Measurements from ENCODE around the gene ZNF217. TPM values are rescaled to one million over a fixed set of nuclear protein-coding genes. Genes with fewer than 3 reads are reported as not detected.

Gene ZNF217
- total and polyA plus RNA-seq, 10 of the 15 experiments (the other 5 are each of a cell fraction or from before 2014, with no cell fraction given), result 8.5 to 76.6 (median 40.6) TPM

DNA sequence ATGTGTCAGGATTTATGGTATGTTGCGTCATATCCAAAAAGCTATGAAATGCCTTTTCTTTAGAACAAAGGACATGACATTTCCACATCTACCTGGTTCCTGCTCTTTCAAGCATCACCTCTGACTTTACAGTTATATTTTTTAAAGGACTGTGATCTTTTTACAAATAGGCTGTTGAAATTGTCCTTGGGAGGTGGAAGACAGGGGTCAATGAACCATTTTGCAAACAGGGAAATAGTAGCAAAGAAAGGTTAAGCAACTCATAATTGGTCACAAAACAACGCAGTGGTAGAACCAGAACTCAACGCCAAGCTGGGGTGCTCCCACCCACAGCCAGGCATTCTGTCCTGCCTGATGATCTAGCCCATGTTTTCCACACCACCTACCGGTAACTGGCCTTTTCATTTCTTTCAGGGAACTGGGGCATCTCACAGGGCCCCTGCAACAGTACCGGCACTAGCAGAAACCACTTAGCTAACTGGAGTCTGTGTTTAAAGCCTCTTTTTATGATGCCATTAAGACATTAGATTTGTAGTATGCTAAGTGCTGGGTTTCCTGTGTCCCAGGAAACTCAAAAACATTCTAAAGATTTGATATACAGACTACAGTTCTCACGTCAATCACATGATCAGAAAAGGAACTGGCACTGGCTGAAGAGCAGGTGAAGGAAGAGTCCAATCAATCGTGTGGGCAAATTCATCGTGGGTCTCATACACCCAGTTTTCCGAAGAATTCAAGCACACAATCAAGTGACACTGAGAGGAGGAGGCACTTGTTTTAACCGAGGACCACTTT lies 13.9 kb downstream of the ZNF217 start (continued):
- no peak for TF ChIP-seq SRF (IDR thresholded peaks at IDR 0.05; ENCODE audit: low read depth in 2 of 2, low read length in 2 of 2)

DNA sequence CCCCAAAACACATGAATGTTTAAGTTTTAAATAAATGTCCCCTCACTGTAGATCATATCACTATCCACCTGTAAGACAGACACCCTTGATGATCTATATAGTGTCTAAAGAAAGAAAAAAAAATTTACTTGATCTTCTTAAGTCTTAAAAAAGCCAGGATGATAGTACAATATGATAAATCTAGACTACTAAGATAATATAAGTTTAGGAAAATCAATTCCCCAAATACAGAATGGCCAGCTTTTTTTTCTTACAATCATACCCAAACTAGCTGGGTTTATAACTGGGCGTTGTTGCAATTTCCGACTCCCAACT lies 14.4 kb downstream of the ZNF217 start:
- ChIA-PET RAD21 (ENCODE audit: unreplicated experiment) (interaction anchor here (0.7 to 2.2 kb wide), 25 partner anchors 10 to 484 kb away, joined by 3 to 26 read pairs (median 4); no protein-coding TSS in a partner anchor), POLR2A (interaction anchor here (1.1 to 1.5 kb wide), 5 partner anchors 12 to 338 kb away, joined by 3 to 6 read pairs (median 5); no protein-coding TSS in a partner anchor), CTCF (interaction anchor here (0.6 to 3.4 kb wide), 14 partner anchors 43 to 485 kb away, joined by 3 to 38 read pairs (median 3); no protein-coding TSS in a partner anchor), SMC1A (ENCODE audit: uncharacterized antibody, unreplicated experiment) (interaction anchor here (0.8 to 5.0 kb wide), 33 partner anchors 15 to 483 kb away, joined by 3 to 33 read pairs (median 5); no protein-coding TSS in a partner anchor)
- Histone ChIP-seq H4K20me1 (ENCODE audit: control insufficient read depth, insufficient read depth) (peaks cover 14% of the 10 kb centered on the region), H3K9ac (ENCODE audit: control insufficient read depth, insufficient read depth, low read length) (peak overlapping the region; percentile 75), H3K36me3 (ENCODE audit: control insufficient read depth in 2 of 2, insufficient read depth in 2 of 2, low read length in 1 of 2) (peaks cover 36 to 44% of the 10 kb centered on the region in 2 experiments), H3K79me2 (ENCODE audit: control insufficient read depth, insufficient read depth, low read length) (peaks cover 99% of the 10 kb centered on the region), H3K4me3 (peak overlapping the region; percentile 79), H2AFZ (ENCODE audit: control insufficient read depth, low read depth, low read length) (no peak overlapping the region), H3K27ac (ENCODE audit: control insufficient read depth, insufficient read depth) (peak overlapping the region; percentile 69), H3K27me3 (replicated peaks in 1 of 2; ENCODE audit: control insufficient read depth in 2 of 2, insufficient read depth in 2 of 2, low read length in 1 of 2) (no peaks in the 10 kb centered on the region), H3K4me2 (ENCODE audit: control insufficient read depth, insufficient read depth) (peak overlapping the region; percentile 85), H3K9me3 (replicated peaks; ENCODE audit: control insufficient read depth, insufficient read depth, low read length) (no peaks in the 10 kb centered on the region; the same call in 2 of the 3 replicates), H3K4me1 (ENCODE audit: control insufficient read depth, insufficient read depth, low read length) (peaks cover 9% of the 10 kb centered on the region)
- FAIRE-seq, result no peak
- WGBS (ENCODE audit: insufficient coverage, insufficient replicate concordance, low lambda C conversion rate, missing lambda C conversion rate), result 2% methylated on average over 2 of the region's 2 CpGs
- DNase-seq (ENCODE audit: low read depth, low spot score), result no peak
- ATAC-seq, result no peak
- in situ Hi-C loops (cut with MboI) (loop anchor here (5.0 to 10.0 kb wide), 4 partner anchors 288 to 626 kb away; partner anchors contain the start of gene PFDN4), intact Hi-C loops (cut with micrococcal nuclease; ENCODE audit: unreplicated experiment) (loop anchor here (1.0 to 10.0 kb wide), 8 partner anchors 64 to 616 kb away; no protein-coding TSS in a partner anchor)
- no TSS peak for BruUV-seq (replicated peaks)
- no peak for TF ChIP-seq SREBF2 (IDR thresholded peaks at IDR 0.05; ENCODE audit: low read length)
- no peak for TF ChIP-seq NR2C2 (IDR thresholded peaks at IDR 0.05; ENCODE audit: borderline replicate concordance, control insufficient read depth, insufficient read length, low read depth)
- TF ChIP-seq, protein P1, sequence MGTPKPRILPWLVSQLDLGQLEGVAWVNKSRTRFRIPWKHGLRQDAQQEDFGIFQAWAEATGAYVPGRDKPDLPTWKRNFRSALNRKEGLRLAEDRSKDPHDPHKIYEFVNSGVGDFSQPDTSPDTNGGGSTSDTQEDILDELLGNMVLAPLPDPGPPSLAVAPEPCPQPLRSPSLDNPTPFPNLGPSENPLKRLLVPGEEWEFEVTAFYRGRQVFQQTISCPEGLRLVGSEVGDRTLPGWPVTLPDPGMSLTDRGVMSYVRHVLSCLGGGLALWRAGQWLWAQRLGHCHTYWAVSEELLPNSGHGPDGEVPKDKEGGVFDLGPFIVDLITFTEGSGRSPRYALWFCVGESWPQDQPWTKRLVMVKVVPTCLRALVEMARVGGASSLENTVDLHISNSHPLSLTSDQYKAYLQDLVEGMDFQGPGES (IDR thresholded peaks at IDR 0.05), result no peak
- TF ChIP-seq, protein P2, sequence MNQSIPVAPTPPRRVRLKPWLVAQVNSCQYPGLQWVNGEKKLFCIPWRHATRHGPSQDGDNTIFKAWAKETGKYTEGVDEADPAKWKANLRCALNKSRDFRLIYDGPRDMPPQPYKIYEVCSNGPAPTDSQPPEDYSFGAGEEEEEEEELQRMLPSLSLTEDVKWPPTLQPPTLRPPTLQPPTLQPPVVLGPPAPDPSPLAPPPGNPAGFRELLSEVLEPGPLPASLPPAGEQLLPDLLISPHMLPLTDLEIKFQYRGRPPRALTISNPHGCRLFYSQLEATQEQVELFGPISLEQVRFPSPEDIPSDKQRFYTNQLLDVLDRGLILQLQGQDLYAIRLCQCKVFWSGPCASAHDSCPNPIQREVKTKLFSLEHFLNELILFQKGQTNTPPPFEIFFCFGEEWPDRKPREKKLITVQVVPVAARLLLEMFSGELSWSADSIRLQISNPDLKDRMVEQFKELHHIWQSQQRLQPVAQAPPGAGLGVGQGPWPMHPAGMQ (IDR thresholded peaks at IDR 0.05; ENCODE audit: borderline replicate concordance), result no peak
- no peak for TF ChIP-seq SMAD5 (IDR thresholded peaks at IDR 0.05; ENCODE audit: low read depth)
- TF ChIP-seq WRNIP1 (IDR thresholded peaks at IDR 0.05; ENCODE audit: borderline replicate concordance, low read depth, low read length), result no peak
- no peak for TF ChIP-seq KLF5 (IDR thresholded peaks at IDR 0.05; ENCODE audit: partially characterized antibody)
- TF ChIP-seq, protein P3, sequence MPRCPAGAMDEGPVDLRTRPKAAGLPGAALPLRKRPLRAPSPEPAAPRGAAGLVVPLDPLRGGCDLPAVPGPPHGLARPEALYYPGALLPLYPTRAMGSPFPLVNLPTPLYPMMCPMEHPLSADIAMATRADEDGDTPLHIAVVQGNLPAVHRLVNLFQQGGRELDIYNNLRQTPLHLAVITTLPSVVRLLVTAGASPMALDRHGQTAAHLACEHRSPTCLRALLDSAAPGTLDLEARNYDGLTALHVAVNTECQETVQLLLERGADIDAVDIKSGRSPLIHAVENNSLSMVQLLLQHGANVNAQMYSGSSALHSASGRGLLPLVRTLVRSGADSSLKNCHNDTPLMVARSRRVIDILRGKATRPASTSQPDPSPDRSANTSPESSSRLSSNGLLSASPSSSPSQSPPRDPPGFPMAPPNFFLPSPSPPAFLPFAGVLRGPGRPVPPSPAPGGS (IDR thresholded peaks at IDR 0.05; ENCODE audit: borderline replicate concordance, insufficient read depth, low read depth, low read length, poor library complexity, severe bottlenecking), result no peak
- no peak for TF ChIP-seq CEBPB (IDR thresholded peaks at IDR 0.05; ENCODE audit: borderline replicate concordance in 1 of 2, low read depth in 2 of 2, low read length in 2 of 2)
- TF ChIP-seq SUZ12 (IDR thresholded peaks at IDR 0.05; ENCODE audit: unreplicated experiment), result no peak
- no peak for TF ChIP-seq DPF2 (IDR thresholded peaks at IDR 0.05)
- TF ChIP-seq, protein P4, sequence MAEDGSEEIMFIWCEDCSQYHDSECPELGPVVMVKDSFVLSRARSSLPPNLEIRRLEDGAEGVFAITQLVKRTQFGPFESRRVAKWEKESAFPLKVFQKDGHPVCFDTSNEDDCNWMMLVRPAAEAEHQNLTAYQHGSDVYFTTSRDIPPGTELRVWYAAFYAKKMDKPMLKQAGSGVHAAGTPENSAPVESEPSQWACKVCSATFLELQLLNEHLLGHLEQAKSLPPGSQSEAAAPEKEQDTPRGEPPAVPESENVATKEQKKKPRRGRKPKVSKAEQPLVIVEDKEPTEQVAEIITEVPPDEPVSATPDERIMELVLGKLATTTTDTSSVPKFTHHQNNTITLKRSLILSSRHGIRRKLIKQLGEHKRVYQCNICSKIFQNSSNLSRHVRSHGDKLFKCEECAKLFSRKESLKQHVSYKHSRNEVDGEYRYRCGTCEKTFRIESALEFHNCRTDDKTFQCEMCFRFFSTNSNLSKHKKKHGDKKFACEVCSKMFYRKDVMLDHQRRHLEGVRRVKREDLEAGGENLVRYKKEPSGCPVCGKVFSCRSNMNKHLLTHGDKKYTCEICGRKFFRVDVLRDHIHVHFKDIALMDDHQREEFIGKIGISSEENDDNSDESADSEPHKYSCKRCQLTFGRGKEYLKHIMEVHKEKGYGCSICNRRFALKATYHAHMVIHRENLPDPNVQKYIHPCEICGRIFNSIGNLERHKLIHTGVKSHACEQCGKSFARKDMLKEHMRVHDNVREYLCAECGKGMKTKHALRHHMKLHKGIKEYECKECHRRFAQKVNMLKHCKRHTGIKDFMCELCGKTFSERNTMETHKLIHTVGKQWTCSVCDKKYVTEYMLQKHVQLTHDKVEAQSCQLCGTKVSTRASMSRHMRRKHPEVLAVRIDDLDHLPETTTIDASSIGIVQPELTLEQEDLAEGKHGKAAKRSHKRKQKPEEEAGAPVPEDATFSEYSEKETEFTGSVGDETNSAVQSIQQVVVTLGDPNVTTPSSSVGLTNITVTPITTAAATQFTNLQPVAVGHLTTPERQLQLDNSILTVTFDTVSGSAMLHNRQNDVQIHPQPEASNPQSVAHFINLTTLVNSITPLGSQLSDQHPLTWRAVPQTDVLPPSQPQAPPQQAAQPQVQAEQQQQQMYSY (CRISPR knock-in tag; IDR thresholded peaks at IDR 0.05), result no peak

Measured in GM12878 (cell line).